ENCODE measurements around the gene KIF5B.
"Not testable (repeated sequence)": the region's sequence is repeated elsewhere in the genome, so short reads cannot be mapped to it uniquely, and the experiment has no call there.

Gene KIF5B

DNA sequence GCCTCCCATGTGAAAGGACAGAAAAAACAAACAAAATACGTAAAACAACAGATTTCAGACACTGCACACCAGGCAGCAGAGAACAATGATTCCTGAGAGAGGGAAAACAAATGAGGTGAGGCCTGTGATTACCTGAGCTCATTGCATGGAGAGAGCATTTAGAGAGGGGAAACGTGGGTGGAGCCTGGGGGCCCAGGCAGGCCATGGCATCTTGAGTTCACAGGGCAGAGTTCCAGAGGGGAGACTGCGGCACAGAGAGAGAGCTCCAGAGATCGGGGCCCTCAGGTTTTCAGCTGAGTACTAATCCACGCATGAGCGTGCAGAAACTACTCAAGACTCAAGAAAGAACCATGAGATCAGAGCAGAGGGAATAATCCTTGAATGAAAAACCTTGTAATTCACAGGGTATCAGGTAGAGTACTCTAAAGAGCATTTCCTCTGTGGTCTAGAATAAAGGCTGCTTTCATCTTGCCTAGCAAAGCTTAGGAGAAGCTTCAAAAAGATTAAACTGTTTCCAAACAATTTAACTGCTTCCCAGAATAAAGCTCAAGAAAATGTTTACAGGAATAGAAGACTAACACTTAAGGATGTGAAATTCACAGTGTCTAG, 81.0 kb downstream of the KIF5B start:
- H3K9me3 Mint-ChIP-seq: no peaks in the 10 kb centered on the region
- H3K27ac Mint-ChIP-seq: no peak overlapping the region
- H3K27me3 Mint-ChIP-seq: no peaks in the 10 kb centered on the region
- peaks cover 26% of the 10 kb centered on the region for H3K4me1 Mint-ChIP-seq (ENCODE audit: low read depth)
- DNase-seq: no peak
- no peaks in the 10 kb centered on the region for H3K36me3 Mint-ChIP-seq (ENCODE audit: low read depth)
- H3K4me3 Mint-ChIP-seq: no peak overlapping the region

DNA sequence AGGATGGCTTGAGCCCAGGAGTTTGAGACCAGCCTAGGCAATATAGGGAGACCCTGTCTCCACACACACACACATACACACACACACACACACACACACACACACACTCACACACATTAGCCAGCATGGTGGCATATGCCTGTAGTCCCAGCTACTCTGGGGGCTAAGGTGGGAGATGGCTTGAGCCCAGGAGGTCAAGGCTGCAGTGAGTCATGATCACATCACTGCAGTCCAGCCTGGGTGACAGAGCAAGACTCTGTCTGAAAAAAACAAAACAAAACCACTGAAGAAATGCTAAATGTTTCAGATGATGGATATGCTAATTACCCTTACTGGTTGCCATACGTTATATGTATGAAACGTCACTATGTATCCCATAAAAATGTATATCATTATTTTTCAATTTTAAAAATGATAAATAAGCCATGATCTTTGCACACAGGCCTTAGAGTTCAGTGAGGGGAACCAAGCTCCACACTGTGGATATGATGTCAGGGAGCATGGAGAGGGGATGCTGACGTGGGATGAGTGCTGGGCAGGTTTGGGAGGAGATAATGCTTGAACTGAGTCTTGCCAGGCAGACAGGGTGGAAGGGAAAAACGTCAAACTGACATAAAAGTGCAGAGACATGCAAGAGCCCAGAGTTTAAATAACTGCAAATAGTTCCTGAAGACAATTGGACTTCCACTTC, 81.6 kb downstream of the KIF5B start:
- Mint-ChIP-seq H3K27me3 (no peaks in the 10 kb centered on the region), H3K4me1 (ENCODE audit: low read depth) (peaks cover 26% of the 10 kb centered on the region), H3K36me3 (ENCODE audit: low read depth) (no peaks in the 10 kb centered on the region), H3K4me3 (no peak overlapping the region), H3K9me3 (no peaks in the 10 kb centered on the region), H3K27ac (no peak overlapping the region)
- no peak for DNase-seq

DNA sequence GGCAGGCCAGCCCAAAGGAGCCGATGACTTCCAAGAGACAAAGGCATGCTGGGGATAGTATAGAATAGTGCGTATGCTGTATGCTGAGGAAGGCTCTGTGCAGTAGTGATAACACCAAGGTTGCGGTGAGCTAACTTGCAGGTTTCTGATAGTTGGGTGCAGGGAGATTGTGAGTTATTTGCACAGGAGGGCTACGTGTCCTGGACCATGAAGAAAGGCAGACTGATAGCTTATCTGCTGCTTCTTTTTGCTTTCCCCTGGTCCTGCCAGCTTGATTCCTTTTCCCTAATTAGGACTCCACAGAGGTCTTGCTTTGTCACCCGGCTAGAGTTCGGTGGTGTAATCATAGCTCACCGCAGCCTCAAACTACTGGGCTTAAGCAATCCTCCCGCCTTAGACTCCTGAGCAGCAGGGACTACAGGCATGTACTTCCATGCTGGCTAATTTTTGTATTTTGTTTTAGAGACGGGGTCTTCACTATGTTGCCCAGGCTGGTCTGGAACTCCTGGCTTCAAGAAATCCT, 83.6 kb downstream of the KIF5B start:
- Mint-ChIP-seq H3K27ac (no peak overlapping the region), H3K9me3 (no peaks in the 10 kb centered on the region), H3K4me3 (no peak overlapping the region), H3K36me3 (ENCODE audit: low read depth) (no peaks in the 10 kb centered on the region), H3K27me3 (no peaks in the 10 kb centered on the region), H3K4me1 (ENCODE audit: low read depth) (peaks cover 21% of the 10 kb centered on the region)
- DNase-seq: no peak

DNA sequence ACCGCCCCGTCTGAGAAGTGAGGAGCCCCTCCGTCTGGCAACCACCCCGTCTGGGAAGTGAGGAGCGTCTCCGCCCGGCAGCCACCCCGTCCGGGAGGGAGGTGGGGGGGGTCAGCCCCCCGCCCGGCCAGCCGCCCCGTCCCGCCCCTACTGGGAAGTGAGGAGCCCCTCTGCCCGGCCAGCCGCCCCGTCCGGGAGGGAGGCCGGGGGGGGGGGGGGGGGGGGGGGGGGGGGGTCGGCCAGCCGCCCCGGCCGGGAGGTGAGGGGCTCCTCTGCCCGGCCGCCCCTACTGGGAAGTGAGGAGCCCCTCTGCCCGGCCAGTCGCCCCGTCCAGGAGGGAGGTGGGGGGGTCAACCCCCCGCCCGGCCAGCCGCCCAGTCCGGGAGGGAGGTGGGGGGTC, 86.4 kb downstream of the KIF5B start:
- not testable (repeated sequence) for DNase-seq; H3K27me3 Mint-ChIP-seq; H3K27ac Mint-ChIP-seq; H3K4me3 Mint-ChIP-seq; H3K4me1 Mint-ChIP-seq (ENCODE audit: low read depth); H3K9me3 Mint-ChIP-seq; H3K36me3 Mint-ChIP-seq (ENCODE audit: low read depth)

- H3K27ac Mint-ChIP-seq: no peak overlapping the region
- DNase-seq: no peak
- no peak overlapping the region for H3K4me3 Mint-ChIP-seq
- no peaks in the 10 kb centered on the region for H3K27me3 Mint-ChIP-seq
- peaks cover 17% of the 10 kb centered on the region for H3K4me1 Mint-ChIP-seq (ENCODE audit: low read depth)
- no peaks in the 10 kb centered on the region for H3K9me3 Mint-ChIP-seq
- no peaks in the 10 kb centered on the region for H3K36me3 Mint-ChIP-seq (ENCODE audit: low read depth)
Observed at GRCh38 chr10:31963589-31963980, 92.6 kb downstream of the KIF5B start.

GRCh38 chr10:31962826-31963588, 93.2 kb downstream of the KIF5B start:
- Mint-ChIP-seq H3K9me3 (no peaks in the 10 kb centered on the region), H3K36me3 (ENCODE audit: low read depth) (no peaks in the 10 kb centered on the region), H3K27ac (no peak overlapping the region), H3K4me1 (ENCODE audit: low read depth) (peaks cover 17% of the 10 kb centered on the region), H3K27me3 (no peaks in the 10 kb centered on the region), H3K4me3 (no peak overlapping the region)
- DNase-seq: no peak

GRCh38 chr10:31961277-31962074, 94.7 kb downstream of the KIF5B start:
- H3K4me1 Mint-ChIP-seq (ENCODE audit: low read depth): peaks cover 18% of the 10 kb centered on the region
- no peaks in the 10 kb centered on the region for H3K9me3 Mint-ChIP-seq
- no peak overlapping the region for H3K4me3 Mint-ChIP-seq
- no peaks in the 10 kb centered on the region for H3K36me3 Mint-ChIP-seq (ENCODE audit: low read depth)
- no peak for DNase-seq
- H3K27me3 Mint-ChIP-seq: no peaks in the 10 kb centered on the region
- H3K27ac Mint-ChIP-seq: no peak overlapping the region

- Mint-ChIP-seq H3K27me3 (no peaks in the 10 kb centered on the region), H3K4me1 (ENCODE audit: low read depth) (peaks cover 22% of the 10 kb centered on the region), H3K9me3 (peaks cover 3% of the 10 kb centered on the region), H3K36me3 (ENCODE audit: low read depth) (peaks cover 2% of the 10 kb centered on the region), H3K27ac (no peak overlapping the region), H3K4me3 (no peak overlapping the region)
- DNase-seq: no peak
Observed at GRCh38 chr10:31959461-31960173, 96.6 kb downstream of the KIF5B start.

Measured in activated T-cell treated with anti-CD3 and anti-CD28 coated beads, Interleukin-2, amount 50 U/mL, for 24 hours (primary cell).